ENCODE data around the gene CLIC3. TPM values are rescaled to one million over a fixed set of nuclear protein-coding genes. Genes with fewer than 3 reads are reported as not detected.
A peak's percentile ranks its signal among the peaks of the same experiment; 100 is the strongest.

Gene CLIC3
- total and polyA plus RNA-seq, 2 donors from 2014 or later, result 2.1 to 4.0 TPM

GRCh38 chr9:137030006-137030405 lies 33.6 kb upstream of the CLIC3 start:
- no peak overlapping the region for H3K4me3 ChIP-seq (ENCODE audit: low read length in 3 of 3)
- H3K36me3 ChIP-seq (ENCODE audit: control insufficient read depth in 2 of 3, insufficient read depth in 3 of 3, low read length in 3 of 3), result no peaks in the 10 kb centered on the region
- TF ChIP-seq CTCF (IDR thresholded peaks at IDR 0.05; ENCODE audit: borderline replicate concordance, extremely low read depth, insufficient read depth), result no peak
- H3K4me1 ChIP-seq (ENCODE audit: control insufficient read depth in 2 of 3, insufficient read depth in 2 of 3, low read depth in 1 of 3, low read length in 3 of 3), result peaks cover 0 to 40% (median 20%) of the 10 kb centered on the region in 3 donors
- H3K27me3 ChIP-seq (ENCODE audit: control insufficient read depth, insufficient read depth, low read length), result no peaks in the 10 kb centered on the region
- FAIRE-seq (no peak), DNase-seq (no peak)
- H3K27ac ChIP-seq (ENCODE audit: low read depth in 2 of 2, low read length in 2 of 2), result no peak overlapping the region
- intact Hi-C loops (cut with DNase I), result loop anchor here (10.0 kb wide), 1 partner anchor 245 kb away; no protein-coding TSS in a partner anchor
- H3K9ac ChIP-seq (ENCODE audit: low read length in 3 of 3), result no peak overlapping the region
- H3K9me3 ChIP-seq (ENCODE audit: control insufficient read depth in 2 of 3, insufficient read depth in 1 of 3, low read length in 3 of 3), result no peaks in the 10 kb centered on the region

- DNase-seq, result peak; percentile 58 to 91 (median 70)
- FAIRE-seq, result no peak
- Histone ChIP-seq H3K4me3 (ENCODE audit: low read length in 3 of 3) (peak overlapping the region in 1 of 3 donors; percentile 57), H3K9ac (ENCODE audit: low read length in 3 of 3) (no peak overlapping the region), H3K4me1 (ENCODE audit: control insufficient read depth in 2 of 3, insufficient read depth in 2 of 3, low read depth in 1 of 3, low read length in 3 of 3) (peaks cover 0 to 39% (median 20%) of the 10 kb centered on the region in 3 donors), H3K36me3 (ENCODE audit: control insufficient read depth in 2 of 3, insufficient read depth in 3 of 3, low read length in 3 of 3) (no peaks in the 10 kb centered on the region), H3K27me3 (ENCODE audit: control insufficient read depth, insufficient read depth, low read length) (no peaks in the 10 kb centered on the region), H3K27ac (ENCODE audit: low read depth in 2 of 2, low read length in 2 of 2) (no peak overlapping the region), H3K9me3 (ENCODE audit: control insufficient read depth in 2 of 3, insufficient read depth in 1 of 3, low read length in 3 of 3) (no peaks in the 10 kb centered on the region)
- intact Hi-C loops (cut with DNase I), result loop anchor here (10.0 kb wide), 1 partner anchor 74 kb away; the partner anchor contains the start of gene LCN12
- TF ChIP-seq CTCF (IDR thresholded peaks at IDR 0.05; ENCODE audit: borderline replicate concordance, extremely low read depth, insufficient read depth), result peak; percentile 76
Observed at GRCh38 chr9:137029058-137029936, 32.9 kb upstream of the CLIC3 start.

DNA sequence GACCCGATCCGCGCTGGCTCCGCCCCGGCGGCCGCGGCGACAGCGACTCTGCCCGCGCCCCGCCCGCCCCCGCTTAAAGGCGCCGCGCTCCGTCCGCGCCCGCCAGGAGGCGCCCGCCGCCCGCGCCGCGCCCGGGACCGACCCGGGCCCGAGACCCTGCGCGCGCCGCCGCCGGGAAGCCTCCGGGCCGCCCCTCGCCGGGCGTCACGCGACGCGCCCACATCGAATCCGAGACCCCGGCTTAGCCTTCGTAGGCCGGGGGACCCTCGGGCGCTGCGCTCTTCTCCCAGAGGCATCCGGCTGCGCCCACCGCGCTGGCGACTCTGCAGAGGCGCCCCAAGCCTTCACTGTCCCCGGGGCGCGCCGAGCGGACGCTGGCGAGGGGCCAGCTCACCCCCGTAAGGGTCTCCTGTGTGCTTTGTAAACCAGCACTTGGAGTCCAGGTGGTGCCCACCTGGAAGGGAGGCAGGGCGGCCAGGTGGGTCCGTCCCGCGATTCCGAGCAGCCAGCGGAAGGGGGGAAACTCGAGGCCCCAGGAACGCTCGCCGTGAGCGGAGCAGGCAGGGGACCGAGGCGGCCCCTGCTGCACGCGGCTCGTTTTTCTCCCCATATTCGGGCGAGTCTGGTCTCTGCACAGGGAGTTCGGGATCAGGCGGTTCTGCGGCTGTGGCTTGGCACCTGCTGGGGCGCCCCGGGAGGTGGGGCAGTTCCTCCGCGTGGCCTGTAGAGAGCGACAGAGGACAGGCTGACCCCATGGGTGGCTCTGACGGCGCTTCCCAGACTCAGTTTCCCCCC lies 32.1 kb upstream of the CLIC3 start:
- peak overlapping the region in 1 of 2 donors; percentile 11 for H3K27ac ChIP-seq (ENCODE audit: low read depth in 2 of 2, low read length in 2 of 2)
- peak overlapping the region in 2 of 3 donors; percentile 61 to 69 for H3K9ac ChIP-seq (ENCODE audit: low read length in 3 of 3)
- intact Hi-C loops (cut with DNase I), result loop anchor here (10.0 kb wide), 1 partner anchor 74 kb away; the partner anchor contains the start of gene LCN12
- DNase-seq, result peak in 4 of 5 donors; percentile 61 to 84 (median 74)
- FAIRE-seq, result no peak
- H3K27me3 ChIP-seq (ENCODE audit: control insufficient read depth, insufficient read depth, low read length), result no peaks in the 10 kb centered on the region
- H3K4me3 ChIP-seq (ENCODE audit: low read length in 3 of 3), result peak overlapping the region in 2 of 3 donors; percentile 38 to 57
- H3K9me3 ChIP-seq (ENCODE audit: control insufficient read depth in 2 of 3, insufficient read depth in 1 of 3, low read length in 3 of 3), result no peaks in the 10 kb centered on the region
- no peaks in the 10 kb centered on the region for H3K36me3 ChIP-seq (ENCODE audit: control insufficient read depth in 2 of 3, insufficient read depth in 3 of 3, low read length in 3 of 3)
- TF ChIP-seq CTCF (IDR thresholded peaks at IDR 0.05; ENCODE audit: borderline replicate concordance, extremely low read depth, insufficient read depth), result peak; percentile 55
- peaks cover 0 to 39% (median 20%) of the 10 kb centered on the region in 3 donors for H3K4me1 ChIP-seq (ENCODE audit: control insufficient read depth in 2 of 3, insufficient read depth in 2 of 3, low read depth in 1 of 3, low read length in 3 of 3)

Data from kidney (tissue), 14 donors.